ENCODE measurements around the gene ARL15. TPM values are rescaled to one million over a fixed set of nuclear protein-coding genes. Genes with fewer than 3 reads are reported as not detected.

ARL15 gene
- total RNA-seq, 1 donor = 28.1 TPM

- TF ChIP-seq, protein P1, sequence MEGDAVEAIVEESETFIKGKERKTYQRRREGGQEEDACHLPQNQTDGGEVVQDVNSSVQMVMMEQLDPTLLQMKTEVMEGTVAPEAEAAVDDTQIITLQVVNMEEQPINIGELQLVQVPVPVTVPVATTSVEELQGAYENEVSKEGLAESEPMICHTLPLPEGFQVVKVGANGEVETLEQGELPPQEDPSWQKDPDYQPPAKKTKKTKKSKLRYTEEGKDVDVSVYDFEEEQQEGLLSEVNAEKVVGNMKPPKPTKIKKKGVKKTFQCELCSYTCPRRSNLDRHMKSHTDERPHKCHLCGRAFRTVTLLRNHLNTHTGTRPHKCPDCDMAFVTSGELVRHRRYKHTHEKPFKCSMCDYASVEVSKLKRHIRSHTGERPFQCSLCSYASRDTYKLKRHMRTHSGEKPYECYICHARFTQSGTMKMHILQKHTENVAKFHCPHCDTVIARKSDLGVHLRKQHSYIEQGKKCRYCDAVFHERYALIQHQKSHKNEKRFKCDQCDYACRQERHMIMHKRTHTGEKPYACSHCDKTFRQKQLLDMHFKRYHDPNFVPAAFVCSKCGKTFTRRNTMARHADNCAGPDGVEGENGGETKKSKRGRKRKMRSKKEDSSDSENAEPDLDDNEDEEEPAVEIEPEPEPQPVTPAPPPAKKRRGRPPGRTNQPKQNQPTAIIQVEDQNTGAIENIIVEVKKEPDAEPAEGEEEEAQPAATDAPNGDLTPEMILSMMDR (IDR thresholded peaks at IDR 0.05; ENCODE audit: insufficient read depth, low read depth, low read length) = no peak
- DNase-seq (ENCODE audit: low read depth) = no peak
Measured at GRCh38 chr5:54184806-54185205, 125.6 kb downstream of the ARL15 start.

GRCh38 chr5:54180630-54181031 is 129.7 kb downstream of the ARL15 start:
- peak; percentile 46 for DNase-seq (ENCODE audit: low read depth)
- no peak overlapping the region for H3K4me3 ChIP-seq (ENCODE audit: low read depth, low read length)
- TF ChIP-seq, protein P1 (IDR thresholded peaks at IDR 0.05; ENCODE audit: insufficient read depth, low read depth, low read length) = no peak

More at GRCh38 chr5:54184806-54185205, 125.6 kb downstream of the ARL15 start:
- no peak overlapping the region for H3K4me3 ChIP-seq (ENCODE audit: low read depth, low read length)

DNA sequence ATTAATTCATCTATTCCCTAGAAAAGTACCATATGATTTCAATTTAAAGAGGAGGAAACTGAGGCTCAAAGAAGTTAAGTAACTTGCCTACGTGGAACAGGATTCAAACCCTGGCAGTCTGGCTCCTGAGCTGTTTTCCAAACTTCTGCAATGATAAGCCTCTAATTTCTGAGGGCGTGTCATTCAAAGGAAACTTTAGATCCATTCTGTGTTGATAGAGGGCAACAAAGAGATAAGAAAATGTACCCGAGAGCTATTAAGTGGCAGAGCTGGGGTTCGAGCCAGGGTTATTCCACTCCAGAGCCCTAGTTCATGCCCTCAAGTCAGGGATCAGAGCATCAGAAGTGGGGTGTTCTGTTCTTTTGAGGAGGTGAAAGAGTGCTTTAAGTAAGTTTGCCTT is 131.4 kb downstream of the ARL15 start:
- DNase-seq (ENCODE audit: low read depth) = no peak
- TF ChIP-seq, protein P1 (IDR thresholded peaks at IDR 0.05; ENCODE audit: insufficient read depth, low read depth, low read length) = no peak
- no peak overlapping the region for H3K4me3 ChIP-seq (ENCODE audit: low read depth, low read length)

DNA sequence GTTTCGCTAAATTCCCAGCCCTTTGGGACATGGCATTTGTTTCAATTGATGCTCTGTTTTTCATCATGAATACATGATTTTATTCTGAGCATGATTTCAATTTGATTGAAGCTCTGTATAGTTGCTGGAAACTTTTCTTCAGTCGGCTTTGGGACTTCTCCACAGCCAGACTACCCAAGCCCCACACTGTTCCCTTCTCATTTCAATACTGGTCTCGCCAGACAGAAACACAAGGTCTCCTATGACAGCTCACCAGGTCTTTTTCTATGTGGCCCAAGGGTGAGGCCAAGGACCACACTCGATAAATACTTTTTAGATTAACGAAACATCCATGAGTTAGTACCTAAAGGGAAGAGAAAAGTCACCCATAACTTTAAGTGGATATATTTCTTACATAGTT is 132.2 kb downstream of the ARL15 start:
- TF ChIP-seq, protein P1 (IDR thresholded peaks at IDR 0.05; ENCODE audit: insufficient read depth, low read depth, low read length) = no peak
- H3K4me3 ChIP-seq (ENCODE audit: low read depth, low read length) = no peak overlapping the region
- no peak for DNase-seq (ENCODE audit: low read depth)

- no peak overlapping the region for H3K4me3 ChIP-seq (ENCODE audit: low read depth, low read length)
- TF ChIP-seq, protein P1 (IDR thresholded peaks at IDR 0.05; ENCODE audit: insufficient read depth, low read depth, low read length) = no peak
- DNase-seq (ENCODE audit: low read depth) = no peak
Measured at GRCh38 chr5:54177058-54177457, 133.3 kb downstream of the ARL15 start.

GRCh38 chr5:54176066-54176830 is 134.1 kb downstream of the ARL15 start:
- DNase-seq (ENCODE audit: low read depth) = no peak
- H3K4me3 ChIP-seq (ENCODE audit: low read depth, low read length) = no peak overlapping the region
- TF ChIP-seq, protein P1 (IDR thresholded peaks at IDR 0.05; ENCODE audit: insufficient read depth, low read depth, low read length) = no peak

GRCh38 chr5:54173251-54173650 is 137.1 kb downstream of the ARL15 start:
- DNase-seq (ENCODE audit: low read depth) = peak; percentile 31
- no peak overlapping the region for H3K4me3 ChIP-seq (ENCODE audit: low read depth, low read length)
- TF ChIP-seq, protein P1 (IDR thresholded peaks at IDR 0.05; ENCODE audit: insufficient read depth, low read depth, low read length) = no peak

Data from fibroblast of villous mesenchyme (primary cell).